ENCODE data around the gene UNCX. TPM values are rescaled to one million over a fixed set of nuclear protein-coding genes. Genes with fewer than 3 reads are reported as not detected.

Gene UNCX
- total and polyA plus RNA-seq, 2 experiments from 2014 or later: not detected

GRCh38 chr7:1223196-1223981 is 9.3 kb upstream of the UNCX start (continued):
- no peak for TF ChIP-seq REST (IDR thresholded peaks at IDR 0.05; ENCODE audit: unreplicated experiment)
- no peak for TF ChIP-seq CREB1 (CRISPR knock-in tag; IDR thresholded peaks at IDR 0.05; ENCODE audit: low read depth)
- TF ChIP-seq ZNF114 (CRISPR knock-in tag; IDR thresholded peaks at IDR 0.05): no peak

- H3K4me1 Mint-ChIP-seq: peaks cover 29% of the 10 kb centered on the region
- 0 out of 2 replicates have a peak, but pooled peaks cover 3% of the 10 kb centered on the region for H3F3A ChIP-seq (replicated peaks; ENCODE audit: low read depth)
- peak overlapping the region; percentile 91 for H2AFZ ChIP-seq
- ATAC-seq: peak; percentile 25
- peak; percentile 71 for DNase-seq (ENCODE audit: low spot score)
- H3K4me3 ChIP-seq: peak overlapping the region; percentile 67
- H3K36me3 Mint-ChIP-seq (ENCODE audit: low read depth): no peaks in the 10 kb centered on the region
- no peaks in the 10 kb centered on the region for H3K36me3 ChIP-seq (ENCODE audit: insufficient read depth)
- H3K4me2 ChIP-seq: peak overlapping the region; percentile 87
- no peaks in the 10 kb centered on the region; the same call in 2 of the 3 replicates for H3K9me3 Mint-ChIP-seq
- H3K9me2 ChIP-seq (ENCODE audit: insufficient read depth): no peaks in the 10 kb centered on the region
- H3K79me2 ChIP-seq (replicated peaks; ENCODE audit: insufficient read depth): no peaks in the 10 kb centered on the region
- peak overlapping the region; percentile 76 for H3K4me3 Mint-ChIP-seq
- peaks cover 93% of the 10 kb centered on the region for H3K27me3 Mint-ChIP-seq (ENCODE audit: insufficient read depth, low read depth, poor library complexity)
- H3K27me3 ChIP-seq (ENCODE audit: insufficient read depth): peaks cover 91% of the 10 kb centered on the region
- 0 out of 2 replicates have a peak, but pooled peaks cover 14% of the 10 kb centered on the region for H4K20me1 ChIP-seq (replicated peaks; ENCODE audit: insufficient read depth)
- peaks cover 41% of the 10 kb centered on the region for H3K4me1 ChIP-seq (ENCODE audit: insufficient read depth)
- H3K27ac ChIP-seq (ENCODE audit: low read depth): no peak overlapping the region
- H3K27ac Mint-ChIP-seq: no peak overlapping the region
- no peak for TF ChIP-seq CTCF (conservative IDR thresholded peaks at IDR 0.05; ENCODE audit: low read depth in 2 of 2)
- TF ChIP-seq JUNB (IDR thresholded peaks at IDR 0.05; ENCODE audit: unreplicated experiment): no peak
- TF ChIP-seq STAT1 (IDR thresholded peaks at IDR 0.05; ENCODE audit: unreplicated experiment): no peak
- TF ChIP-seq ZNF331 (CRISPR knock-in tag; IDR thresholded peaks at IDR 0.05; ENCODE audit: low read depth): no peak
- TF ChIP-seq EZH2phosphoT487 (IDR thresholded peaks at IDR 0.05; ENCODE audit: unreplicated experiment): peak; percentile 83
- no peak for TF ChIP-seq ZNF114 (CRISPR knock-in tag; IDR thresholded peaks at IDR 0.05)
- TF ChIP-seq CREB1 (CRISPR knock-in tag; IDR thresholded peaks at IDR 0.05; ENCODE audit: low read depth): no peak
- TF ChIP-seq EZH2 (IDR thresholded peaks at IDR 0.05; ENCODE audit: low read depth, unreplicated experiment): peak; percentile 86
- no peak for TF ChIP-seq NANOG (IDR thresholded peaks at IDR 0.05; ENCODE audit: borderline replicate concordance)
- TF ChIP-seq ETS1 (IDR thresholded peaks at IDR 0.05): no peak
Measured at GRCh38 chr7:1224086-1224716, 8.5 kb upstream of the UNCX start.
